ENCODE results near the gene PKP3. TPM values are rescaled to one million over a fixed set of nuclear protein-coding genes. Genes with fewer than 3 reads are reported as not detected.

The PKP3 gene
- total and polyA plus RNA-seq, 8 donors = 11.0 to 48.6 (median 13.9) TPM

- H3K4me3 ChIP-seq = no peak overlapping the region
- ATAC-seq = no peak
These were observed 31.3 kb downstream of the PKP3 start for GRCh38 chr11:425301-425700.

GRCh38 chr11:426851-427250, 32.8 kb downstream of the PKP3 start:
- intact Hi-C loops (cut with DNase I) = no loop called here
- no peak for ATAC-seq
- TF ChIP-seq, protein P1, sequence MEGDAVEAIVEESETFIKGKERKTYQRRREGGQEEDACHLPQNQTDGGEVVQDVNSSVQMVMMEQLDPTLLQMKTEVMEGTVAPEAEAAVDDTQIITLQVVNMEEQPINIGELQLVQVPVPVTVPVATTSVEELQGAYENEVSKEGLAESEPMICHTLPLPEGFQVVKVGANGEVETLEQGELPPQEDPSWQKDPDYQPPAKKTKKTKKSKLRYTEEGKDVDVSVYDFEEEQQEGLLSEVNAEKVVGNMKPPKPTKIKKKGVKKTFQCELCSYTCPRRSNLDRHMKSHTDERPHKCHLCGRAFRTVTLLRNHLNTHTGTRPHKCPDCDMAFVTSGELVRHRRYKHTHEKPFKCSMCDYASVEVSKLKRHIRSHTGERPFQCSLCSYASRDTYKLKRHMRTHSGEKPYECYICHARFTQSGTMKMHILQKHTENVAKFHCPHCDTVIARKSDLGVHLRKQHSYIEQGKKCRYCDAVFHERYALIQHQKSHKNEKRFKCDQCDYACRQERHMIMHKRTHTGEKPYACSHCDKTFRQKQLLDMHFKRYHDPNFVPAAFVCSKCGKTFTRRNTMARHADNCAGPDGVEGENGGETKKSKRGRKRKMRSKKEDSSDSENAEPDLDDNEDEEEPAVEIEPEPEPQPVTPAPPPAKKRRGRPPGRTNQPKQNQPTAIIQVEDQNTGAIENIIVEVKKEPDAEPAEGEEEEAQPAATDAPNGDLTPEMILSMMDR (IDR thresholded peaks at IDR 0.05) = no peak

More at GRCh38 chr11:425301-425700, 31.3 kb downstream of the PKP3 start:
- Histone ChIP-seq H3K27me3 (peaks cover 0 to 20% of the 10 kb centered on the region in 2 donors), H3K36me3 (no peaks in the 10 kb centered on the region), H3K4me1 (no peaks in the 10 kb centered on the region), H3K9me3 (no peaks in the 10 kb centered on the region), H3K27ac (no peak overlapping the region)
- TF ChIP-seq, protein P1 (IDR thresholded peaks at IDR 0.05) = no peak
- intact Hi-C loops (cut with DNase I) = no loop called here
- no peak for DNase-seq

GRCh38 chr11:428295-428694, 34.3 kb downstream of the PKP3 start:
- peaks cover 0 to 16% of the 10 kb centered on the region in 2 donors for H3K27me3 ChIP-seq
- TF ChIP-seq, protein P1 (IDR thresholded peaks at IDR 0.05) = no peak
- no peaks in the 10 kb centered on the region for H3K36me3 ChIP-seq
- H3K27ac ChIP-seq = no peak overlapping the region
- no peak overlapping the region for H3K4me3 ChIP-seq
- H3K4me1 ChIP-seq = no peaks in the 10 kb centered on the region
- DNase-seq (peak in 1 of 4 donors; percentile 62), ATAC-seq (no peak)
- intact Hi-C loops (cut with DNase I) = no loop called here
- H3K9me3 ChIP-seq = no peaks in the 10 kb centered on the region

More at GRCh38 chr11:426851-427250, 32.8 kb downstream of the PKP3 start:
- no peak overlapping the region for H3K27ac ChIP-seq
- no peaks in the 10 kb centered on the region for H3K4me1 ChIP-seq
- H3K4me3 ChIP-seq = no peak overlapping the region
- DNase-seq = peak in 1 of 4 donors; percentile 51
- no peaks in the 10 kb centered on the region for H3K36me3 ChIP-seq
- H3K27me3 ChIP-seq = peaks cover 0 to 16% of the 10 kb centered on the region in 2 donors
- no peaks in the 10 kb centered on the region for H3K9me3 ChIP-seq

GRCh38 chr11:429391-429790, 35.4 kb downstream of the PKP3 start:
- Histone ChIP-seq H3K9me3 (no peaks in the 10 kb centered on the region), H3K27ac (no peak overlapping the region), H3K4me1 (no peaks in the 10 kb centered on the region), H3K4me3 (no peak overlapping the region), H3K36me3 (no peaks in the 10 kb centered on the region), H3K27me3 (peaks cover 0 to 11% of the 10 kb centered on the region in 2 donors)
- intact Hi-C loops (cut with DNase I) = no loop called here
- TF ChIP-seq, protein P1 (IDR thresholded peaks at IDR 0.05) = no peak
- ATAC-seq (no peak), DNase-seq (peak in 1 of 4 donors; percentile 71)

GRCh38 chr11:429931-430456, 36.0 kb downstream of the PKP3 start:
- TF ChIP-seq, protein P1 (IDR thresholded peaks at IDR 0.05) = no peak
- ATAC-seq = no peak
- H3K4me3 ChIP-seq = no peak overlapping the region
- intact Hi-C loops (cut with DNase I) = no loop called here
- H3K27ac ChIP-seq = no peak overlapping the region
- H3K4me1 ChIP-seq = no peaks in the 10 kb centered on the region
- no peaks in the 10 kb centered on the region for H3K9me3 ChIP-seq
- H3K36me3 ChIP-seq = no peaks in the 10 kb centered on the region
- DNase-seq = peak in 1 of 4 donors; percentile 73
- H3K27me3 ChIP-seq = peaks cover 0 to 6% of the 10 kb centered on the region in 2 donors
